Inflammatory macrophage (primary cell): Measurements from ENCODE around the gene HOOK1.
A peak's percentile ranks its signal among the peaks of the same experiment; 100 is the strongest.

Experiments
- DNase-seq, 2 donors: peaks; one replicate each; pipeline ENCODE4 v3.0.0-alpha.2; 2020 to 2022
- total RNA-seq, 18 experiments: gene quantifications; one replicate each; lab custom pipeline; 2026; ENCODE audit warnings: mixed read lengths in 6 of 18, inconsistent platforms in 2 of 18; lab: John Stamatoyannopoulos, UW

Gene HOOK1
- total RNA-seq: 0 to 1.0 (median 0.09) reads per million in 18 experiments

- no peak for DNase-seq
These were observed at the start of gene HOOK1 for GRCh38 chr1:59814901-59815825. Gene HOOK1, plus strand, starts transcription at chr1:59814949. Its CDS starts 169 bp downstream, at chr1:59815118.

- DNase-seq: no peak
These were observed 49.6 kb upstream of the HOOK1 start for GRCh38 chr1:59765011-59765730.

GRCh38 chr1:59766227-59766855, 48.4 kb upstream of the HOOK1 start:
- no peak for DNase-seq

GRCh38 chr1:59767119-59767518, 47.6 kb upstream of the HOOK1 start:
- no peak for DNase-seq

DNA sequence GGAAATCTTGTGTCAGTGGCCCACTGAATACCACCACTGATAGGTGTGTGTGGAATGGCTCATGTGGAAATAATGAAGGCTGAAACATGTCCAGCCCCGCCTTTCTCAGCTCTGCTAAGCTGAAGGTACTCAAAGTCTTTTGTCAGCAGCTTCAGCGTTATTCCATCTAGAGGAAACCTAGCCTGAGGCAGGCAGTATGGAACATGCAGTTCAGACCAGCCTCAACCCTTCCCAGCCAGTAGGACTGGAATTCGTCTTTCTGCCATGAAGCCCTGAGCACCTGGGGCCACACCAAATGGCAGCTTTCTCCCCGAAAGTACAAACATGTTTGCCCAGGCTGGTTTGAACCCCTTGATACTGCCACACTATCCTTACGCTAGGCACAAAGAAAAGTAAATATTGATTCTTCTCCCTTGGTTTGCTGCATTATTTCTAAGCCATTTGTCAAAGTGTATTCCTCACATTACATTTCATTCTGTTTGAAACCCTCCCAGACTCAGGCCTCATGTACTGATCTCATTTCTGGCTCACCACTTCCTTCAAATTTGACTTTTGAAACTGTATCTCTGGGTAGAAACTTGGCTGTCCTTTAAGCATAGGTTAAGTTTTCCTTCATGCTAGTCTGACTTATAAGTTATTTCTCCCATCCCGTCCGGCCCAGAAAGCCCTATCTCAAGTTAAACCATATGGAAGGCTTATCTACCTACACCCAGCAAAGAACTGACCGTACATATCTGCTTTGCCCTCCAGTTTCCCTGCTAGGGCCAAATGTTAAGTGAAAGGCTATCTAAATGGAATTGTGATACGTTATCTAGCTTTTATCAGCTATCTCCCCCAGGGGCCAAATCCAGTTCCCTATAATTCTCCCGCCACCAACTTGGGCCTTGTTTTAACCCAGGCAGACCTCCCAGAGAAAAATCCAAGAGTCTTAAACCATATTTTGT, 45.7 kb upstream of the HOOK1 start:
- no peak for DNase-seq

DNA sequence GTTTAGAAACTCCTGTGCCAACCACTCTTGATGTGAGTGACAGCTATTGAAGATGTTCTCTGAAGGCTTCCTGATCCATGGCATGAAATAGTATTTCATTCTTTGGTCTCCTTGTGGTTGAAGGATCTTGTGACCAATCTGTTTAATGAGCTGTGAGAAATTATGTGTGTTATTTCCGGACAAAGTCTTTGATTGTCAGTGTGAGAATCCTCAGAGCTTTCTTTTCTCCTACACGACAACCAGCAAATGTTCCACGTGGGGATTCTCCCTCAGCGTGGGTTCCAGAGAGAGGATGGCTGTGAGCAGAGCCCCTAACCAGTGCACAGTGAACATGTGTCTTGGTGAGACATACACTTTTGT, 45.0 kb upstream of the HOOK1 start:
- DNase-seq: no peak

DNA sequence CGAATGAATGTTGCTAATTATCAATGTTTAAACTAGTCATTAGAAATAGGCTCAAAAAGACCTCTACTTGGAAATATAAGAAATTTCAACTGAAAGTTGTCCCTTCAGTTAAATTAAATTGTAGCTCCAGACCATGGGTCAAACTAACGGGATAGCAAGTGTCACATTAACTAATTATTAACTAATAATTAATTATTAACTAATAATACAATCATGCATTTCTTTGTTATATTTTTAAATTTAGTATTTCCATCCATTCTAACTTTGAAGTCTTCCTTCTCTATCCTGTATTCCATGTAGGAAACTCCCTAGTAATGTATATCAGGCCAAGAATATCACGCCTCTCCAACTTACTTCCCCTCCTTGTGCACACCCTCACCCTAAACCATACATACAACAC, 43.4 kb upstream of the HOOK1 start:
- DNase-seq: no peak

- DNase-seq: no peak
These were observed 39.3 kb upstream of the HOOK1 start for GRCh38 chr1:59775480-59775879.

DNA sequence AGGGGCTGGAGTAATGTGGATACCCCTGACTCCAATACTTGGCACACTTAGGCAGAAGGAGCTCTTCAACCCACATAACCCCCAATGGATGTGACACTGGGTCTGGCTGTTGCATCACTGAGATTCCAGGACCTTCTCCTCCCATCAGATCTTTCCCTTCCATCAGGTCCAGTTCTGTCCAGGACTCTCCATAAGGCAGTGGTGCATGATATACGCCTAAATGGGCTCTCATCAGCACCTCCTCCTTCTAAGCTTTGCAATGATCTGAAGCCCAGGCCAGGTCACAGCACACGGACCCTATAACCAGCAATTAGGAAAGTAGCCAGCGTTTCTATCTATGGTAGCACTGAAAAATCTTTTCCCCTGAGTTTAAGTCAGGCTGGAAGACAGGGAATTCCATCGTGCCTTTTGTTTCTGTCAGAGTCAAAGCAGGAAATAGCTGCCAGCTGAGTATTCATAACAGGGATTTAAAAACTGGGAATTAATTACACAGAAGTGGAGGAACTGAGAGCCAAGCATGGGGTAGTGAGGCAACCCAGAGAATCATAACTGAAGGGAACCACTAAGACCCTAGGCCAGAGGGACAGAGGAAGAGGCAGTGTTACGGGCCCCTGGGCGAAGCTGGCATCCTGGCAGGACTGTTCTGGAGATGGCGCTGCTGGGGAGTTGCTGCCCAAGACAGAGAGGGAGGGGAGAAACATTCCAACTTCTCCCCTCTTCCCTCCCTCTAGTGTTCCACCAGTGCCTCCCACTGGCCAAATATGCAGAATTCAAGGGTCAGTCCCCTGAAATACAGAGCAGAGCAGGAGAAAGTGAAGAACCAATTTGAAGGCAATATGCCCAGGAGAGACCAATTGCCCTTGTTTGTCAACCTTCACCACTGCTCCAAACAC, 37.5 kb upstream of the HOOK1 start:
- DNase-seq: no peak

GRCh38 chr1:59779949-59780348, 34.8 kb upstream of the HOOK1 start:
- no peak for DNase-seq

GRCh38 chr1:59788825-59789224, 25.9 kb upstream of the HOOK1 start:
- no peak for DNase-seq

DNA sequence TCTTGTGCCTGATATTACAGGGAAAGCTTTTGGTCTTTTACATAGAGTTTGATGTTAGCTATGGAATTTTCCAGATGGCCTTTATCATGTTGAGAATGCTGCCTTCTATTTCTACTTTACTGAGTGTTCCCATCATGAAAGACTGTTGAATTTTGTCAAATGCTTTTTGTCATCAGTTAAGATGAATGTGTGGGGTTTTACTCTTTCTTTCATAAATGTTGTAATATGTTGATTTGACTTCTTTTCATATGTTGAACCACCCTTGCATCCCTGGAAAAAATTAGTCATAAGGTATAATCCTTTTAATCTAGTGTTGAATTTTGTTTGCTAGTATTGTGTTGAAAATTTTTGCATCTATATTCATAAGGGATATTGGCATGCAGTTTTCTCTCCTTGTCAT, 16.1 kb upstream of the HOOK1 start:
- DNase-seq: no peak

GRCh38 chr1:59803458-59804038, 11.2 kb upstream of the HOOK1 start:
- no peak for DNase-seq

GRCh38 chr1:59804301-59804700, 10.4 kb upstream of the HOOK1 start:
- DNase-seq: no peak

DNA sequence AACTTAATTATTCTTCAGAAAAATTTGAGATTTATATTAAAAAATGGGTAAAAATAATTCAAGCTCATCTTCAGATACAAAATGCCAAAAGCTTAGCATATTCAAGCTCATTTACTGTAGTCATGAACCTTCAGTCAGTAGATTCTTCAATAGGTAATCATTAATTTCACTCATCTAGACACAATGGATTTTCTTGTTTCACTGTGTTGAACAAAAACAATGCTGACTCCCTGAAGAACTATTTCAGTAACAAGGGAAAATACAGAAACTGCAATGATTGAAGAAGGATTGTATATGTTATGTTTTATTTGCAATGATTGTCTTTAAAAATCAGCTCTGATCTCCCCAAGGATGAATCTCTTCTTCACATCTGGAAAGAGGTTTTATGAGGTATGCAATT, 9.2 kb upstream of the HOOK1 start:
- no peak for DNase-seq

DNA sequence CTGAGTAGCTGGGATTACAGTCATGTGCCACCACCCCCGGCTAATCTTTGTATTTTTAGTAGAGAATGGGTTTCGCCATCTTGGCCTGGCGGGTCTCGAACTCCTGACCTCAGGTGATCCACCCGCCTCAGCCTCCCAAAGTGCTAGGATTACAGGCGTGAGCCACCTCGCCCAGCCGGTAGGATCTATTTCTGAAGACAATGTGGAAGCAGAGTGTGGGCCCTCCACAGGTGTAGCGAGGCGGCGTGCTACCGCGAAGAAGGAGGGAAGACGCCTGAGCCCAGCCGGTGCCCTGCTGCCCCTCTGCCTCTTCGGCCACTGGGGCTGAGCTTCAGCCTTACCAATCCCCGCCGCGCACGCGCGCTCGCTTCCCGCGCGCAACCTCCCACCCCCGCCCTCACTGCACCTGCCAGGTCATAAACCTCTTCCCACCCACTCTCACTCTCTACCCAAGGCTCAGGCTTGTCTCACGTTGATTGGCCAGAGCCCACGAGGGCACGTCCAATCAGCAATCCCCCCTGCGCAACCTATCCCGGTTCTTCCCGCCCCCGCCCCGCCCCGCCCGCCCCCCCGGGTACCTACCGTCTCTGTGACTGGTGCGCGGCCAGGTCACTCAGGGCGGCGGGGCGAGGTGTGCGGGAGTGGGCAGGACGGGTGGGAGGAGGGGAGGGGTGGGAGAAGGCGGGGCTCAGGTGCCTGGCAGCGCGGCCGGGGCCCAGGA, 409 bp upstream of the HOOK1 start:
- no peak for DNase-seq

GRCh38 chr1:59815892-59816291, 1.1 kb downstream of the HOOK1 start:
- DNase-seq: no peak

DNA sequence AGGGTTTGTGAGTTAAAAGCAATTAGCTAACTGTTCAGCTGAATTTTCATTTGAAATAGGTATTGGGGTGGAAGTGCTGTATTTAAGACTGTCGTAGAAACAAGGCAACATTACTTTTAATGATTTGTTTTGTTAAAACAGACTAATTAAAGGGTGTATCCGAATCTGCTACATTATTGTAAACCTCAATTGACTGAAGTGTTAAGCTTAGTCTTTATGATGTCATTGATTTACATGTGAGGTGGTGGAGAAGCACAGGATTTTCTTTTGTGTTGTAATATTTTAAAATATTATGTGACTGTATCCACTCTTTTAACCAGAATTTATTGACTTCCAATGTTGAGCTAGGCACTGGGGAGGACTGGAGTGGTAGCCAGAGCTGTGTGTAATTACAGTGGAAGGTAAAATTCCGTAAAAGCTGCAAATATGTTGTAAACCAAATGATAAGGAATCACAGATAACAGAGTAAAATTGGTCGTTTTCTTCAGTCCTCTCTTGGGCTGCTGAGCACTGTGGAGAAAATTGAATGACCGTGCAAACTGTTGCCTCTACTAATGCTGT, 1.6 kb downstream of the HOOK1 start:
- DNase-seq: no peak

DNA sequence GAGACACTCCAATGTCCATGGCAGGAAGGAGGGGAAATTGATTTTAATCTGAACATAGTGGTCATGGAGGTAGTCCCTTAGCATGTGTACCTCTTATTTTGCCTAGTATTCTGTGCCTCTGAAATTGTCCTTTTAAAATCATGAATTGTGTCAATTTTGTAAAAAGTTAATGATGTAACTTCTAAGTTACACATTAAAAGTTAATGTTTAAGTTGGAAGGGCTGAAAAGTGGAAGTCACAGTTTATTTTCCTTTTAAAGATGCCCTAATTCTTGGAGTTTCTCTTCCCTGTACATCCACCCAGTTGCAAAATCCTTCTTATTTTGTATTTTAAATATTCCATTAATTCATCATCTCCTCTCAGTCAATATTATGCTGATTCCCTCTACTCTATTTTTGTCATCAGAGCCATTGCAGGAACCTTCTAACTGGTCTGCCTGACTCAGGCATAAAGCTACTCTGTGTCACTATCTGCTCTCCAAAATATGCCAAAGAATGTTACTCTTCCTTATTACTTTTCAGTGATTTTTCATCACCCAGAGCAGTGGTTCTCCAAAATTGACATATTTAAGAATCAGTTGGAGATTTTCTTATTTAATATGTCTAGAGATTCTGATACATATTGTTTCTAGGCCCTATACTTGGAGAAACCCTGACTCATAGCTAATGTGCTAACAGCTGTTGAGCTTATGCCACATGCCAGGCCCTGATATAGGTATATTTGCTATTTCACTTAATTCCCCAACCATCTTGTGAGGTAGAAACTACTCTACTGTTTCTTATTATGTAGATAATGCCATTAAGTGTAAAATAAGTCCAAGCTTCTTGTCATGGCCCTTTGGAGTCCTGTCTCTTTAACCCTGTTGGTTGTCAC, 5.1 kb downstream of the HOOK1 start:
- DNase-seq: peak in 1 of 2 donors; percentile 21
